ENCODE measurements around the gene CLDN14. TPM values are rescaled to one million over a fixed set of nuclear protein-coding genes. Genes with fewer than 3 reads are reported as not detected.

Gene CLDN14
- total RNA-seq, 1 experiment from 2014 or later, result not detected

- Histone ChIP-seq H3K9me3 (ENCODE audit: control insufficient read depth, insufficient read depth, low read depth, low read length) (no peaks in the 10 kb centered on the region), H3K27ac (ENCODE audit: low read length) (no peak overlapping the region), H3K4me3 (ENCODE audit: low read depth in 2 of 2, low read length in 2 of 2) (no peak overlapping the region), H3K27me3 (ENCODE audit: control insufficient read depth, insufficient read depth, low read length) (no peaks in the 10 kb centered on the region), H3K4me1 (ENCODE audit: control insufficient read depth, insufficient read depth, low read length) (no peaks in the 10 kb centered on the region), H3K36me3 (ENCODE audit: control insufficient read depth, insufficient read depth, low read length) (no peaks in the 10 kb centered on the region)
- ChIA-PET CTCF (interaction anchor here (0.6 kb wide), 1 partner anchor 14 kb away, joined by 3 read pairs; no protein-coding TSS in a partner anchor), POLR2A (no interaction called here)
- no TSS peak for BruUV-seq (replicated peaks)
- in situ Hi-C loops (cut with HindIII; ENCODE audit: low pct_unique_long_range_greater_than_20kb, low sequenced_read_pairs) (no loop called here), intact Hi-C loops (cut with micrococcal nuclease; ENCODE audit: unreplicated experiment) (no loop called here)
- ATAC-seq (no peak), DNase-seq (ENCODE audit: low read depth, low spot score) (no peak)
- TF ChIP-seq POLR2AphosphoS5 (IDR thresholded peaks at IDR 0.05; ENCODE audit: low read depth, low read length), result no peak
- TF ChIP-seq REST (IDR thresholded peaks at IDR 0.05; ENCODE audit: insufficient read depth in 1 of 2, low read depth in 2 of 2, low read length in 1 of 2), result no peak
- no peak for TF ChIP-seq SIN3A (IDR thresholded peaks at IDR 0.05; ENCODE audit: borderline replicate concordance, insufficient read depth, low read depth, low read length)
- no peak for TF ChIP-seq TCF7L2 (IDR thresholded peaks at IDR 0.05; ENCODE audit: low read depth, low read length)
- TF ChIP-seq CTCF (IDR thresholded peaks at IDR 0.05), result no peak
Observed at GRCh38 chr21:36489103-36489775, 9.3 kb upstream of the CLDN14 start.

GRCh38 chr21:36487641-36488307, 7.9 kb upstream of the CLDN14 start:
- Histone ChIP-seq H3K36me3 (ENCODE audit: control insufficient read depth, insufficient read depth, low read length) (no peaks in the 10 kb centered on the region), H3K4me1 (ENCODE audit: control insufficient read depth, insufficient read depth, low read length) (no peaks in the 10 kb centered on the region), H3K9me3 (ENCODE audit: control insufficient read depth, insufficient read depth, low read depth, low read length) (no peaks in the 10 kb centered on the region), H3K4me3 (ENCODE audit: low read depth in 2 of 2, low read length in 2 of 2) (no peak overlapping the region), H3K27me3 (ENCODE audit: control insufficient read depth, insufficient read depth, low read length) (no peaks in the 10 kb centered on the region), H3K27ac (ENCODE audit: low read length) (no peak overlapping the region)
- in situ Hi-C loops (cut with HindIII; ENCODE audit: low pct_unique_long_range_greater_than_20kb, low sequenced_read_pairs), result no loop called here
- intact Hi-C loops (cut with micrococcal nuclease; ENCODE audit: unreplicated experiment), result no loop called here
- TF ChIP-seq REST (IDR thresholded peaks at IDR 0.05; ENCODE audit: insufficient read depth in 1 of 2, low read depth in 2 of 2, low read length in 1 of 2) (no peak), TCF7L2 (IDR thresholded peaks at IDR 0.05; ENCODE audit: low read depth, low read length) (no peak), CTCF (IDR thresholded peaks at IDR 0.05) (no peak), POLR2AphosphoS5 (IDR thresholded peaks at IDR 0.05; ENCODE audit: low read depth, low read length) (no peak), SIN3A (IDR thresholded peaks at IDR 0.05; ENCODE audit: borderline replicate concordance, insufficient read depth, low read depth, low read length) (no peak)
- DNase-seq (ENCODE audit: low read depth, low spot score), result no peak
- ChIA-PET CTCF (no interaction called here), POLR2A (no interaction called here)
- no peak for ATAC-seq
- no TSS peak for BruUV-seq (replicated peaks)
